Stimulated activated CD4-positive, alpha-beta T cell treated with anti-CD3 and anti-CD28 coated beads, TNF-alpha, amount 100 ng/mL, for 1 hour (primary cell): ENCODE data around the gene ACTR3C.
"Not testable (repeated sequence)": the region's sequence is repeated elsewhere in the genome, so short reads cannot be mapped to it uniquely, and the experiment has no call there.

Experiments
- DNase-seq, 3 donors: peaks; one replicate each; pipeline ENCODE4 v3.0.0-alpha.2; 2020; ENCODE audit warnings: low read depth in 3 of 3, low spot score in 1 of 3

Gene ACTR3C

DNA sequence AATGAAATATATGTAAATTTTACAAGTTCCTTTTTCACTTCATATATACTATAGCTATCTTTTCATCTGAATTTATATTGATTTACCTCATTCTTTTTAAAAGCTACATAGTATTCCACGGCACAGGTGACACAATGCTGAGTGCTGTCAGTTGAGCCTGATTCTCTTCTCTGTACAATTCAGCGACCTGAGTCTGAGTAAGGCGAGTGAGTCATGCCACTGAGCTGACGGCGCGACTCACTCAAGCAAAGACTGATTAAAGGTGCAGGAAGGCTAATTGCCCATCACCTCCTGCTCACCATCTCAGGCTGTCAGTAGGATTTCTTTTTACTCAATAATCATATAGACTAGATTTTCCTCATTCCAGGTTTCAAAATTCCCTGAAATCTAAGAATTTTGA lies 39.7 kb downstream of the ACTR3C start:
- not testable (repeated sequence) for DNase-seq

DNA sequence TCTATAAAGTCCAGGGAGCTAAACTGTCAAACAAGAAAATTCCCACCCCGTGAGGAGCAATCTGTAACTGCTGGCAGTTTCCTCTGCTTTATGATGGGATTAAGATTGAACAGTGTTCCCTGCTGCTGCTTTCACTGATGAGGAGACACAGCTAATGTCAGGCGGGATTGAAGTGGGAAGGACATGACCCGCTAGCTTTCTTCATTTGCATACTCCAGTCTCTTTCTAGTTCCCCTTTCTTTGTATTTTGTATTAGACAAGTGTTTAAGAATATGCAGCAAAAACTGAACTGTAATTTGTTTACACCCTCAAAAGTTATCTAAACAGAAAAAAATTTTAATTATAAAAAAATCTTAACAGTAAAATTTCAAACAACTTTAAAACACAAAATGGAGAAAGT lies 40.2 kb downstream of the ACTR3C start:
- not testable (repeated sequence) for DNase-seq

DNA sequence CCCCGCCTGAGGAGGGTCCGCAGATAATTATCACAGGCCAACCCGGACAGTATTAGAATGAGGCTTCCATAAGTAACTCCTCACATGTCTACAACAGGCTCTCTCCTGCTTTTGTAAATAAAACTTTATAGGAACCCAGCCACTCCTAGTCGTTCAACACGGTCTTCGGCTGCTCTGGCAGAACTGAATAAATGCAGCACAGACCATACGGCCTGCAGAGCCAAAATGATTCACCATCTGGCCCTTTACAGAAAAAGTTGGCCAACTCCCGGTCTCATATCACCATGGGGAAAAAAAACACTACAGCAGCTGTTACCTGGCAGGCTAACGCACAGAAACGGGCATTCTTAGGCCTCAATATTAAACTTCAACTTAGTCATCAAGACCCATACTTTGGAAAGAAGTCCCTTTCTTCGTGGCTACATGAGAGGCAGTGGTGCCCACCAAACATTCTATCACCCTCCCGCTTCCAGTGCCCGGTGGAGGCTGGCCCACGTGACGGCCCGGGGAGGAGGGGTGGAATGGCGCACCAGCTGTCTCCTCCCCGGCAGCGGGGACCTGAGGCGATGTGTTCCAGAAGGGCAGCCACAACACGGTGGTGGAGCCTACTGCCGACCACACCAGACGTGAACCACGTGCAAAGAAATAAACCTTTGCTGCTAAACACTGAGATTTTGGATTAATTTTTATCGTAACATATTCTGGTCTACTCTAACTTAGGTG lies 41.5 kb downstream of the ACTR3C start:
- not testable (repeated sequence) for DNase-seq

DNA sequence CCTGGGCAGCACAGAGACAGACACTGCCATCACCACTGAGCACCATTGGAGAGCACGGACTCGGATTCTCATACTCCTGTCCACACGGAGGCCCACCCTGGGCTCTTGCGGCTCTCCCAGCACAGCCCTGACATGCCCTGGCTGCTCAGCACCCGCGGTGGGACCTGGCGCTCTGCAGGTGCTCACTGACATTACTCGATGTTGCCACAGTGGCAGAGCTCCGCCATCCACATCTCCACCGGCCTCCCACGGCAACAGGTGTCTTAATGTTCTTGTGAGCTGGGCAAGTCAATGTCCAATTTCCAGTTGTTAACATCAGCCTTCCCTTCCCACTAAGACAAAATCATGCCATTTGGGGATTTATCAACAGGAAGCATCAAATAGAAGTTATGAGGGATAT lies 45.0 kb downstream of the ACTR3C start:
- DNase-seq = not testable (repeated sequence)

DNA sequence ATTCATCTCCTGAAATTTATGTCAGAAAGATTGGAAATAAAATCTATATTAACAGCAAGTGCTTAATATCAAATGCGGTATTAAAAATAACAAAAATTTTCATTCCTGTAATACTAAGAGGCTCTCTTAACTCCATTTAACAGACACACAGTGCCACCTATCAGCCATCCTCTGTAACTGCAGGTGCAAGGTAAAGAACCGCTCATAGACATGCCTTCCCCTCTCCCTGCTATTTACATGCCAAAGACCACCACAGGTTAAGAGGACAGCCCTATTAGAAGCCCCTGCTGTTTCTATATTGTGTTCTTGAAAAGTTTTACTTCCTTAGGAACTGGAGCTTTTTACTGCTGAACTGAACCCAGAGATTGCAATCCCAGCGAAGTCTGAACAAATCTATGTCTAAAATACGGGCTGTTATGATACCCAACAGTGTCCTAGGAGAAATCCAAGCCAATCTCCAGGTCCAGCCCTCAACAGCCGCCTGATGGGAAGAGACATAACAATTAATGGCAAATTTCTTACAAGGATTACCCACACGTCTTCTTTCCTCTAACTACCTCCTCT lies 47.1 kb downstream of the ACTR3C start:
- not testable (repeated sequence) for DNase-seq

DNA sequence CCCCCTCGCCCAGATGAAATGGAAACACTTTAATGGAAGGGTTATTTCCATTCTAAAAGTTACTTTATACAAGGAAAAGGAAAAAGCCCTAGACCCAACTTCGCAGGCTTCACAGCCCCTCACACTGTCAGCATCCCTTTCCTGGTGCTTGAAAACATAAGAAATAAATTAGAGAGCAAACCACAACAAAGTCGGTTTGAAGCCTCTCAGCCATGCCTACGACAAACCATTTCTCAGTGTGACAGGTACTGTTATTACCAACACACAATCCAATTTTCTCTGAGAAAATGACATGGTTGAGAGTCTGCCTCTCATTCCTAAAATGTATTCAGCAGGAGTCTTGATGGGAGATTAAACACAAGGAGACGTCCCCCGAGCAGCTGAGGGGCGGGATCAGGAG lies 51.4 kb downstream of the ACTR3C start:
- DNase-seq = not testable (repeated sequence)

DNA sequence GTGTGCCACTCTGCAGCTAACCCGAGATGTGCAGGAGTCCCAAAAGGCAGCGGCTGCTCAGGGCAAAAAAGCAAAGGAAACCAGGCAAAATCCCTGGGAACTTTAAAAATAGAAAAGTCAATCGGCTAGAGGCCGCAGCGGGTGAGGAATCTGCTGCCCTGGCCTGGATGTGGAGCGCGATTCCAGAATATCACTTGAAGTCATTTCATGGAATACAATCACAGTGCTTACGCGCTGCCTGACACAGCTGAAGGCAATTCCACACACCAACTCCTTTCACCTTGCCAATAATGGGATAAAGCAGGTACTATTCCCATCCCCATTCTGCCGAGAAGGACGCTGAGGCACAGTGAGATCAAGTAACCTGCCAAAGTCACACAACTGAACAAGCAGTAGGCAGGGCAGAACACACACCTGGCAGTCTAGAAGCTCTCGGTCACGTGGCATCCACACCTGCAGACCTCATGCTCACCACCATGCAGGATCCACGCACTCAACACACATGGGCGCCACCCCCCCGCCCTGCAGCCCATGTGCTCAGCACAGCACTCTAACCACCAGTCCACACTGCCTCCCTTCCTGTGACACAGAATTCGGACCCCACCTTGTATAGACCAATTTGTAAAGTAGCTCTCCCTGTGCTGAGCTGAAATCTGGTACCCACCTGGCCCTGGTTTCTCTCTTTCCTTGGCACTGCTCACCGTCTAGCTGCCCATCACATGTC lies 53.1 kb downstream of the ACTR3C start:
- not testable (repeated sequence) for DNase-seq

DNA sequence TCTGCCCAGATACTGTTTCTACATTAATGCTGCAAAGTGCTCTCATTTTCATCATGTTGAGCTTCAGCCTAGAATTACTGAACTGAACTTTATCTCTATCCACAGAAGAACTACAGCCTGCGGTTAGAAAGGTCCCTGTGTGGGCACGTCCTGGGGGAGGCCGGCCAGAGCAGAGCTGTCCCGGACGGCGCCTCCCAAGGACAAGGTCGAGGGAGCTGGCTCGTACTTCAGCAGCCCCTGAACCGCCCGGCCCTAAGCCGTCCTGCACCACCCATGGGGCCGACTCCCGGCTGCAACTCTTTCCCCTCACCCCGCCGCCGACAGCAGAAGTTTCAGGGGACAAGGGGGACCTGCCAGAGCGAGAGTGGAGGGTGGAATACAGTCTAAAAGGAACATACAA lies 54.5 kb downstream of the ACTR3C start:
- DNase-seq = not testable (repeated sequence)

DNA sequence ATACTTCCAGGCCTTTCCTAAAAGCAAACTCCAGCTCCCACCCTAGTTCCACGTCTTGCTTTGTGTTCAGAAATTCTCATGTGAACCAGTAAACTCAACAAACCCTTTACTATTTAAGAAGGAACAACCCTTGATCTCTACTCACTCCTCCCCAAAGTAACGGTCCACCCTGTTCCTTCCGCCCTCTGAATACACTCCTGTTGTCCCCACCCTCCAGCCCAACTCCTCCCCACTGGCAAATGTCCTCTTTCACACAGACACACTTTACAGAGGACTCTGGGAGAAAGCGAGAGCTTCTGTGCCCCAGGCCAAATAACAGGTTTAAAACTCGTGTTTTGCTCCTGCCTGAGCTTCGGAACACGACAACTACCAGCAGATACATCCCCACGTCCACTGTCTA lies 55.1 kb downstream of the ACTR3C start:
- DNase-seq = not testable (repeated sequence)

DNA sequence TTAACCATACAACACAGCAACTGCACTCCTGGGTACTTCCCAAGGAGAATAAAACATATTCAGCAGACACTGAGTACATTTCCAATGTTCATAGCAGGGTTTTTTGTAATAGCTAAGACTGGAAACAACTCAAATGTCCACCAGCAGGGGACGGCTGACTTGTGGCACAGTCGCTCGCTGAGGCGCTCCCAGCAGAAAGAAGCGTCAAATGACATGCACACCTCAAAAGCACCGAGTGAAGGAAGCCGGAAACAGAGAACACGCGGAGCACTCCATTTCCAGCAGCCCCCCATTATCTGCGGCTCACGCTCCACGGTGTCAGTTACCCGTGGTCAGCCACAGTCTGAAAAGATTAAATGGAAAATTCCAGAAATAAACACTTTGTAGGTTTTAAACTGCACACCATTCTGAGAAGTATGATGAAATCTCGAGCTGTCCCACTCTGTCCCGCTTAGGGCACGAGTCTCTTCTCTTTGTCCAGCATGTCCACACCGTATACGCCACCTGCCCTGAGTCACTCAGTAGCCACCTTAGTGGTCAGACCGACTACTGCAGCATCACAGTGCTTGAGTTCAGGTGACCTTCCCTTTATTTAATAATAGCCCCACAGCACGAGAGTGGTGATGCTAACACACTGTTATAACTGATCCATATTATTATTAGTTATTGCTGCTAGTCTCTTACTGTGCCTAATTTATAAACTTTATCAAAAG lies 56.2 kb downstream of the ACTR3C start:
- DNase-seq = not testable (repeated sequence)

DNA sequence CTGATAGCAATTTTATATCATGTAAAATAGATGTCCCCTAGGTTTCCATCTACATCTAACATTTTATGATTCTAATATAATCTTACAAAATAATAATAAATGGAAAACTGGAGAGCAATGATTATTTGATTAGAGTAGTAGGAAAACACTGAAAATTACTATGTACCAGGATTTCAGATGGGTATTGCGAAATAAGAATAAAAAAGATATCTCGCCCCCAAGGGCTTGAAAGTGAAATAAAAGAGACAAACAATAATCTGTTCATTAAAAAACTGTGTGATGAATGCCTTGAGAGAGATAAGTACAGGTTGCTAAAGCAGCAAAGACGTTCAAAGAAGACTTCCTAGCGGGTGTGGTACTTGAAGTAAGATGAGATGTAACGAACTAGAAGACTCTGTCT lies 60.7 kb downstream of the ACTR3C start:
- DNase-seq = not testable (repeated sequence)

DNA sequence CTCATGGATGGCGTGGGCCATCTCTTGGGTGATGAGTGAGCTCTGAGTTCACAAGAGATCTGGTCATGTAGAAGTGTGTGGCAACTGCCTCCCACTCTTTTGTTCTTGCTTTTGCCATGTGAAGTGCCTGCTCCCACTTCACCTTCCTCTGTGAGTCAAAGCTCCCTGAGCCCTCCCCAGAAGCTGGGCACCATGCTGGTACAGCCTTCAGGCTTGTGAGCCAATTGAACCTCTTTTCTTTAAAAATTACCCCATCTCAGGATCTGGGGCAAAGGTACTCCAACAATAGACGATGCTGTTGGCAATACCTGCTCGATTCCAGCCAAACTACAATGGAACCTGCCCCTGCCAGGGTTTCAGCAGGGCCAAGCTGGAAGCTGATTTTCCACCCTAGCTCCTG lies 75.6 kb downstream of the ACTR3C start:
- not testable (repeated sequence) for DNase-seq

DNA sequence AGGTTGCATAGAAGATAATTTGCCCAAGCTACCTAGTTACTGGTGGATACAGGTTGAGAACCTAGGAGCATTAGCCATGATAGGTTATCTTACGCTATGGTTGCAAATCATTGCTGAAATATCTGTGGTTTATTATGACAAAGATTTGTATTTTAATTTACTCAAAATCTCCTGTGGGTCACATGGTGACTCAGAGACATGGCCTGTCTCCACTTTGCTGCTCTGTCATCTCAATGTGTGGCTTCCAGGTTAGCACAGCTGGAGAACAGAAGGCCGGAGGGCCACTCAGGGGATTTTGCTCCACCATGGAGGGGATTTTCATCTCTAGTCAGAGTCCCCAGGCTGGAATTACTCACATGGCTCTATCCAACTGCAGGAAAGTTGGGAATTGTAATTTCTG lies 78.1 kb downstream of the ACTR3C start:
- DNase-seq = not testable (repeated sequence)

DNA sequence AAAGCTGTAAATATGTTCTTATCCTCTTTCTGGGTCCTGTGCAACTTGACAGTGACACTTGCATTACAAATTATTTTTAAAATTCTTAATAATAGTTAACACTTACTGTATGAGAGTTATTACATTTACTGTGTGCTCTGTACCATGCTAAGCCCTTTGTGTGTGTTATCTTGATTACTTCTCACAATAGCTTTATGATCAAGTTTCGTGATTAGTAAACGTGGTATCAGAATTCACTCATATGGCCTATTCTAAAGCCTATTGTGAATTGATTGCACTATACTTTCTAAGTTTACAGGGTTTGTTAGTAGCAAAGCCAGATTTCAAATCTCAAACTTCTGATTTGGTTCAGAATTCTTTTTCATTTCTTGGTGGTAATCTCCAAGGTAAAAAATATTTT lies 80.4 kb downstream of the ACTR3C start:
- not testable (repeated sequence) for DNase-seq

DNA sequence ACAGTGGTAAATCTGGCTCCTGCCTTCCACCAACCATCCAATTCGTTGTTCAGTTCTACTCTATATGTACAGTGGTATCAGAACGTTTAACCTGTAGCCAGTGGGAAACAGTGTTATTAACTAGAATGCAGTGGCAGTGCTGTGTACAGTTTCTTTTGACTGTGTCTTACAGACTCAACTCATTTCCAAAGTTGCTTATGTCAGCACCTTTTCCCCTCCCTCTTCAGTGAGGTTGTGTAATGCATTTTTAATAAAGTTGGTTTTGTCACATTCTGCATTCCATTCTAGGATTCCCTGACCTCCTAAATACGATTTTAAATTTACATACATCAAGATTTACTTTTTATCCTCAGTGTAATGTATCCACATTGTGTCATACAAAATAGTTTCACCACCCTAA lies 97.9 kb downstream of the ACTR3C start:
- DNase-seq = not testable (repeated sequence)

DNA sequence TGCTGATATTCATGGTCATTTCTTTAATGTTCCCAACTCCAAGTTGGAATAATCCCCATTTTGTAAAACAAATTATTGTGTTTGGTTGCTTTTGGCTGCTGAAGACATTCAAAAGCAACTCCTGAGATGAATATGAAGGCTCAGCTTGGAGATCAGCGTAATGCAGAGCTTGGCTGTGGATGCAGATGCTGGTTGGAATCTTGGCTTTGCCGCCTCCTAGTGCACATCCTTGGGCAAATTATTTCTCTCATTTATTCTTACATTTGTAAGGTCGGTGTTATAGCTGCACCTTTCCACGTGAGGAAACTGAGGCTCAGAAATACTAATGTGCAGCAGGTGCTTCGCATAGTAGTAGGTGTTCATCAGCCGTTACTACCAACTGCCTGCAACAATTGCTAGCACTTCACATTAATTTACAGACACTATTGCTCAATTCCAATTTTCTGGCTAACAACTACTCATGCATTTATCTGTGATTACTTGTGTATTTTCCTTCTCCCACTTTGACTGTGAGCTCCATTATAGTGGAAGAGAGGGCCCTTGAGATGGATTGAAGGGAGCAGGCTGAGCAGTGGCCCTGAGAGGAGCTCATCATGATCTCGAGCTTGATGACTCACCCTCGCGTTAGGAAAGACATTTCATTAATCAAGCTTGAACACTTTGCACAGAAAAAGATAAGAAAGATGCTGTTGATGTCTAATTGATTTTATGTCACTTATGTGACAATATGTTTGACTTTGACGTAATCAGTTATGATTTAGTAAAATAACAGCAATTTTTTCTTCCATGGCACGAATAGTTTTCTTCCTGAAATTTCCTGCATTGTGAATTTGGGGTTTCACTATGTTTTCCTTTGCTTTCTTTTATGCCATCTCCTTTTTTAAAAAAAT lies 101.0 kb downstream of the ACTR3C start:
- not testable (repeated sequence) for DNase-seq

DNA sequence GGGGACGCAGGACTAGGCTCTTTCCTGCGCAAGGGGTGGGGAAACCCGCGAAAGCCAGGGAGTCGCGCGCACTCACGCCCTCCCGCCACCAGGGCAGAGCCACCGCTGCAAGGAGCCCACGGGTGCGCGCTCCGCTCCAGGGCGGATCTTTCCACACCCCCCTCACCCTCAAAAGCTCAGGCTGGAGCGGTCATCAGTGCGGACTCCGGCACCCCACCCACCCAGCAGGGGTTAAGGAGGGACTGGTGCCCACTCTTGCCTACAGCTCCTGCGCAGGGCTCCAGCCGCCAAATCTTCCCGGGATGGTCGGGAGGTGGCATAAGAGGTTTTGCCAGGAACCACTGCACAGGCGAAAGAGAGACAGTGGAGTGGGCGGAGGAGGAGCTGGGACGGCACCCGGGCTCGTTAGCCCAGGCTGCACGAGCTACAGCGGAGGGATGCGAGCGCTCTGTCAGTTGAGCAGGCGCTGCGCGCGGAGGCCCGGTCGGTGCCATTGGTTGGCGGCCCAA lies 102.6 kb downstream of the ACTR3C start:
- not testable (repeated sequence) for DNase-seq

DNA sequence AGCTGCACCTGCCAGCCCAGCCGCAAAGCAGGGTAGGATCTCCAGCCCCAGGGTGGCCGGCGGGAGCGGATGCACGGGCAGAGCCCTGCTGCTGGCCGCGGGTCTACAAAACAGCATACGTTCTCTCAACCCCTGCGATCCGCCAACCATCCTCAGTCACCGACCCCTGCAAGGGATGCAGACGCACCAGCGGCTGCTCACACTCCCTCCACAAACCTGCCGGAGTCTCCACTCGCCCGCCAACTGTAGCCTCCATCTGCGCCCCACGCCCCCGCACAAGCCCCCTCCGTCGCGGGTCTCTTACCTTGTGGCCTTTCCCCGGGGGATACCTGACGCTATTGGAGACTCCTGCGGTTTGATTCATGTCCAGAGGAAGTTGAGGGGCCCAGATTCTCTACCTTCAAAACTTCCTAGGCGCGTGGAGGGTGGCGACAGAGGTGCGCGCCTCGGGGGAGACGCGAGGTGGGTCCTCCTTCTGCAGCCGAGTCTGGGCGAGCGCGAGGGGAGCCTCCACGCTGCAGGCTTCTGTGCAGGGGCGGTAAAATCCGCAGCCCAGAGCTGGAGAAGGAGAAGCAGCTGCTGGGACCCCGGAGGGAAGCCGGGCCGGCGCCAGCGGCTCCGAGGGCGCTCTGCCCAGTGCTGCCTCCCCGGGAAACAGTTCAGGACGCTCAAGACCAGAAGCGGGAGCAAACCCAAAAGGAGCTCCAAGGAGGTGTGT lies 103.2 kb downstream of the ACTR3C start:
- not testable (repeated sequence) for DNase-seq

DNA sequence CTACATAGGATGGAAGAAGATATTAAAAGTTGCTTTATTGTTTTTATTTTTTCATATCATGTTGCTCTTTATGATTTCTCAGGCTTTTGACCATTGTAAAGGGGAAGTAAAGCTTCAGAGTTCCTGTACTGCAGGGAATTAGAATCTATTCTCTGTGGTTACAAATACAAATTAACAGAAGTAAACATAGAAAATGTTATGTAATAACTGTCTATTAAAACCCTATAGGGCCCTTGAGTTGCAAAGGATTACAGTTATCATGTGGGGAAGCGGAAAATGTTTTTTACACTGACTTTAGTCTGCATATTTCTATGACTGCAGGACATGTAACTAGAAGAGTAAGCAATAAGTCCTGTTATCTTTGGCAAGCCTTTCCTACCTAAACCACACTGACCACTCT lies 116.5 kb downstream of the ACTR3C start:
- not testable (repeated sequence) for DNase-seq

DNA sequence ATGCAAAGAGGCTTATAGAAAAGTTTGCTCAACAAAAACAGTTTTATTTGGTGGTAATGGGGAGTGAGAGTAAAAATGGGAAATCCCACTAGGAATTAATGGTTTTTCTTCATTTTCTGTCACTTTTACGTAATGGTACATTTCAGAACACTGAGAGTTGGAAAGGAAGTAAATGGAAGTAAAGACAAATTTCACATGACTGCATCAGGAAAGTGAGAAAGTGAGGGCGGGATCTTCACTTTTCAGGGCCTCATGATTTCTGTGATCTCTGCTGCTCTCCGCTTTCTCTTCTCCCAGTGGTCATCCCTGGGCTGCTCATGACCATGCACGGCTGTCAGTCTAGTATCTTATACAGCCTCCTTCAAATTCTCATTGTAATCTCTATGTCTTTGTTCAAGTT lies 117.5 kb downstream of the ACTR3C start:
- DNase-seq = not testable (repeated sequence)
